H1 (cell line): Measurements from ENCODE around the gene MFGE8. TPM values are rescaled to one million over a fixed set of nuclear protein-coding genes. Genes with fewer than 3 reads are reported as not detected.

Experiments used
- CTCF ChIA-PET: fragments of 300-600 bp; sonication (Branson Sonifier 250); formaldehyde crosslinking; loops from one replicate; lab custom pipeline; 2021; ENCODE audit not compliant: partially characterized antibody; lab: Charles Lee
- POLR2A ChIA-PET: fragments of 300-600 bp; sonication (Branson Sonifier 250); formaldehyde crosslinking; loops from one replicate; lab custom pipeline; 2021; ENCODE audit warnings: inconsistent platforms; ENCODE audit not compliant: partially characterized antibody; lab: Charles Lee
- DNase-seq, 2 experiments: peaks; one replicate each; pipeline versions ENCODE4 v3.0.0 to v3.0.0-alpha.2; 2010 to 2022; ENCODE audit warnings: low spot score in 2 of 2, low read depth in 1 of 2, mixed read lengths in 1 of 2
- FAIRE-seq: peaks from 2 replicates; lab custom pipeline; 2011; peaks lifted over from hg19 to GRCh38; lab: Jason Lieb, UNC
- H2AFZ ChIP-seq: 2 replicates; pipeline ENCODE4 v1.8.1; 2012; ENCODE audit warnings: low read length, inconsistent platforms
- H2AK5ac ChIP-seq: 2 replicates; pipeline ENCODE4 v1.6.1; 2013; ENCODE audit warnings: low read depth, low read length
- H2BK120ac ChIP-seq: replicated peaks from 2 replicates; pipeline ENCODE3; 2013; ENCODE audit warnings: low read depth, low read length, inconsistent platforms
- H2BK12ac ChIP-seq: 2 replicates; pipeline ENCODE4 v1.6.1; 2013; ENCODE audit warnings: low read depth, low read length
- H2BK15ac ChIP-seq: 2 replicates; pipeline ENCODE4 v1.6.1; 2013; ENCODE audit warnings: low read length
- H2BK20ac ChIP-seq: 2 replicates; pipeline ENCODE4 v1.6.1; 2013; ENCODE audit warnings: low read length
- H2BK5ac ChIP-seq: 2 replicates; pipeline ENCODE4 v1.6.1; 2013; ENCODE audit warnings: low read depth, low read length
- H3K14ac ChIP-seq: 2 replicates; pipeline ENCODE4 v1.6.1; 2013; ENCODE audit warnings: inconsistent platforms; ENCODE audit not compliant: insufficient read length
- H3K18ac ChIP-seq: 2 replicates; pipeline ENCODE4 v1.6.1; 2013; ENCODE audit warnings: low read length; ENCODE audit errors: extremely low read depth
- H3K23ac ChIP-seq: 2 replicates; pipeline ENCODE4 v1.6.1; 2013; ENCODE audit warnings: inconsistent platforms; ENCODE audit not compliant: insufficient read length
- H3K23me2 ChIP-seq: 2 replicates; pipeline ENCODE4 v1.6.1; 2013; ENCODE audit warnings: low read depth, low read length
- H3K27ac ChIP-seq: 2 replicates; pipeline ENCODE4 v1.6.1; 2011; ENCODE audit warnings: low read depth, low read length, inconsistent platforms
- H3K27me3 ChIP-seq, 4 experiments: replicated peaks in 1 of 4; 1 replicate in 1 of 4; 2 replicates in 3 of 4; pipeline versions ENCODE4 v1.6.1 to v1.8.1; 2011 to 2013; ENCODE audit warnings: low read length in 3 of 4, mild to moderate bottlenecking in 3 of 4, inconsistent platforms in 2 of 4, mixed read lengths in 2 of 4, moderate library complexity in 1 of 4; ENCODE audit not compliant: control insufficient read depth in 3 of 4, insufficient read depth in 3 of 4; ENCODE audit errors: extremely low read depth in 1 of 4
- H3K36me3 ChIP-seq, 4 experiments: 2 replicates each; pipeline versions ENCODE4 v1.6.1 to v1.8.1; 2011 to 2013; ENCODE audit warnings: mild to moderate bottlenecking in 4 of 4, low read length in 3 of 4, moderate library complexity in 2 of 4, control low read depth in 1 of 4, inconsistent platforms in 1 of 4; ENCODE audit not compliant: insufficient read depth in 4 of 4, control insufficient read depth in 2 of 4
- H3K4ac ChIP-seq: replicated peaks from 2 replicates; pipeline ENCODE3; 2013; ENCODE audit warnings: low read length, low read depth, mixed read lengths, inconsistent platforms; ENCODE audit not compliant: insufficient read length
- H3K4me1 ChIP-seq, 4 experiments: replicated peaks in 1 of 4; 1 replicate in 1 of 4; 2 replicates in 3 of 4; pipeline versions ENCODE4 v1.6.1 to v1.8.1; 2011 to 2013; ENCODE audit warnings: low read length in 3 of 4, inconsistent platforms in 2 of 4, mixed read lengths in 1 of 4; ENCODE audit not compliant: insufficient read depth in 4 of 4, control insufficient read depth in 3 of 4
- H3K4me2 ChIP-seq, 2 experiments: 2 replicates each; pipeline versions ENCODE4 v1.6.1 to v1.8.1; 2011 to 2013; ENCODE audit warnings: low read depth in 2 of 2, low read length in 2 of 2, control low read depth in 1 of 2, inconsistent platforms in 1 of 2, mild to moderate bottlenecking in 1 of 2; ENCODE audit not compliant: insufficient read depth in 1 of 2
- H3K4me3 ChIP-seq, 4 experiments: fragments of 200-600, 300-600 bp in 1 of 4; sonication (generic), shearing (Covaris generic), sonication (Bioruptor Twin) in 1 of 4; 2 replicates each; pipeline versions ENCODE4 v1.5.1 to v1.8.1; 2011 to 2016; ENCODE audit warnings: low read length in 4 of 4, low read depth in 3 of 4, control low read depth in 2 of 4, inconsistent platforms in 2 of 4, mild to moderate bottlenecking in 2 of 4, mixed read lengths in 1 of 4, moderate library complexity in 1 of 4; ENCODE audit not compliant: insufficient read depth in 2 of 4; ENCODE audit errors: extremely low read depth in 1 of 4
- H3K56ac ChIP-seq: replicated peaks from 2 replicates; pipeline ENCODE3; 2013; ENCODE audit warnings: low read depth, mild to moderate bottlenecking, mixed read lengths, low read length, inconsistent platforms; ENCODE audit not compliant: insufficient read length
- H3K79me1 ChIP-seq: 2 replicates; pipeline ENCODE4 v1.6.1; 2013; ENCODE audit warnings: low read depth, low read length, control low read depth
- H3K79me2 ChIP-seq, 2 experiments: 2 replicates each; pipeline versions ENCODE4 v1.6.1 to v1.8.1; 2012 to 2013; ENCODE audit warnings: low read length in 2 of 2, mild to moderate bottlenecking in 2 of 2, inconsistent platforms in 1 of 2; ENCODE audit not compliant: insufficient read depth in 2 of 2, control insufficient read depth in 1 of 2
- H3K9ac ChIP-seq, 4 experiments: replicated peaks in 1 of 4; 1 replicate in 1 of 4; 2 replicates in 3 of 4; pipeline versions ENCODE4 v1.6.1 to v1.8.1; 2011 to 2013; ENCODE audit warnings: low read depth in 3 of 4, low read length in 3 of 4, control low read depth in 2 of 4, mild to moderate bottlenecking in 2 of 4, moderate library complexity in 2 of 4, inconsistent platforms in 1 of 4; ENCODE audit errors: extremely low read depth in 1 of 4
- H3K9me3 ChIP-seq, 2 experiments: 2 replicates each; pipeline versions ENCODE4 v1.6.1 to v1.8.1; 2012 to 2013; ENCODE audit warnings: mild to moderate bottlenecking in 2 of 2, moderate library complexity in 2 of 2, control low read depth in 1 of 2, inconsistent platforms in 1 of 2, low read depth in 1 of 2, low read length in 1 of 2, mixed read lengths in 1 of 2; ENCODE audit not compliant: insufficient read depth in 2 of 2
- H4K20me1 ChIP-seq, 2 experiments: replicated peaks in 1 of 2; 2 replicates each; pipeline versions ENCODE3 to v1.8.1; 2011 to 2013; ENCODE audit warnings: inconsistent platforms in 2 of 2, low read length in 2 of 2, mild to moderate bottlenecking in 1 of 2; ENCODE audit not compliant: insufficient read depth in 2 of 2, control insufficient read depth in 1 of 2
- H4K5ac ChIP-seq: 2 replicates; pipeline ENCODE4 v1.6.1; 2013; ENCODE audit warnings: low read length, low read depth, mixed read lengths, inconsistent platforms; ENCODE audit not compliant: insufficient read length
- H4K8ac ChIP-seq: 2 replicates; pipeline ENCODE4 v1.8.0; 2013; ENCODE audit warnings: mild to moderate bottlenecking, moderate library complexity, low read length, inconsistent platforms; ENCODE audit not compliant: insufficient read depth; ENCODE audit errors: extremely low read depth
- H4K91ac ChIP-seq: replicated peaks from 2 replicates; pipeline ENCODE3; 2013; ENCODE audit warnings: low read length, mixed read lengths, inconsistent platforms; ENCODE audit not compliant: insufficient read length
- KDM4A ChIP-seq: IDR thresholded peaks from one replicate; pipeline ENCODE4 v1.7.1; 2012; ENCODE audit warnings: low read depth, mild to moderate bottlenecking, moderate library complexity, low read length, inconsistent platforms; ENCODE audit not compliant: severe bottlenecking
- POLR2AphosphoS5 ChIP-seq: IDR thresholded peaks from 2 replicates; pipeline ENCODE4 v1.6.1; 2011; ENCODE audit warnings: low read depth, low read length
- WGBS, 2 experiments: shearing (Covaris generic) in 1 of 2; methylation state at CpG; one replicate each; pipeline versions ENCODE4 v1.1.6 to v1.1.7; 2013 to 2015; ENCODE audit warnings: low lambda C conversion rate in 2 of 2, mixed read lengths in 2 of 2, inconsistent platforms in 1 of 2, low coverage in 1 of 2, missing lambda C conversion rate in 1 of 2; ENCODE audit not compliant: insufficient replicate concordance in 2 of 2, insufficient coverage in 1 of 2, insufficient read length in 1 of 2; ENCODE audit errors: extremely low coverage in 1 of 2, missing lambda C conversion rate in 1 of 2; 5-methylcytosine and 5-hydroxymethylcytosine counted together
- polyA plus RNA-seq, 7 experiments: library from polyadenylated mRNA; depleted of rRNA in 3 of 7; stranded (reverse) in 5 of 7; unstranded in 2 of 7; fragments of >200 nt in 5 of 7; fragments of 200-250 nt in 2 of 7; gene quantifications; 1 replicate in 5 of 7; 2 replicates in 1 of 7; 4 replicates in 1 of 7; pipeline versions ENCODE4 v1.2.1 to v1.2.3, GENCODE V29; 2011 to 2013; ENCODE audit warnings: missing spikeins in 2 of 7, mixed read lengths in 2 of 7
- total RNA-seq: library from RNA; stranded (reverse); fragmentation: NEBNext Ultra II Directional; extraction: Animal tissue kit (Norgen Biotek cat#: 25700); gene quantifications from 2 replicates; pipeline ENCODE4 v1.2.1, GENCODE V29; 2021
- TF ChIP-seq, protein P1 (sequence below): IDR thresholded peaks from 2 replicates; pipeline ENCODE4 v1.6.1; 2012; ENCODE audit warnings: inconsistent platforms

MFGE8 gene
- total and polyA plus RNA-seq, 2 of the 8 experiments (the other 6 are each of a cell fraction or from before 2014, with no cell fraction given): 1,237 to 2,117 TPM

- FAIRE-seq: no peak
- Histone ChIP-seq H3K27me3 (no peaks in the 10 kb centered on the region), H4K20me1 (peaks cover 0 to 2% of the 10 kb centered on the region in 2 experiments), H3K18ac (no peak overlapping the region), H3K9ac (no peak overlapping the region), H3K36me3 (peaks cover 4 to 24% (median 22%) of the 10 kb centered on the region in 4 experiments; a peak in 7 of 8 replicates), H2BK5ac (no peak overlapping the region), H4K91ac (no peak overlapping the region), H2AFZ (no peak overlapping the region), H3K27ac (no peak overlapping the region), H2BK15ac (no peak overlapping the region), H3K79me1 (no peaks in the 10 kb centered on the region), H3K23ac (no peak overlapping the region), H2BK12ac (no peak overlapping the region), H3K23me2 (no peaks in the 10 kb centered on the region), H2BK120ac (no peak overlapping the region), H3K9me3 (no peaks in the 10 kb centered on the region), H3K4me3 (no peak overlapping the region), H4K5ac (no peak overlapping the region), H3K56ac (no peak overlapping the region), H3K4me2 (no peak overlapping the region), H3K4ac (no peak overlapping the region), H3K79me2 (peaks cover 0 to 5% of the 10 kb centered on the region in 2 experiments; a peak in 1 of 4 replicates), H3K4me1 (peaks cover 0 to 6% (median under 1%) of the 10 kb centered on the region in 4 experiments; a peak in 4 of 7 replicates), H2AK5ac (no peak overlapping the region), H4K8ac (no peak overlapping the region), H2BK20ac (no peak overlapping the region)
- no peak for DNase-seq
- ChIA-PET POLR2A (interaction anchor here (1.0 to 13.9 kb wide), 4 partner anchors 9 to 28 kb away, joined by 3 to 167 read pairs (median 4); partner anchors contain the start of gene HAPLN3), CTCF (interaction anchor here (0.6 to 6.8 kb wide), 31 partner anchors 8 to 574 kb away, joined by 3 to 95 read pairs (median 4); partner anchors contain the start of genes HAPLN3 and ISG20)
- 95% methylated on average over 22 of the region's 22 CpGs; no CpG with 5 or more reads in 1 of the 2 experiments for WGBS, 2 experiments
- TF ChIP-seq KDM4A (no peak), POLR2AphosphoS5 (0 out of 2 replicates have a peak, but pooled peaks have one; percentile 26)
- TF ChIP-seq, protein P1, sequence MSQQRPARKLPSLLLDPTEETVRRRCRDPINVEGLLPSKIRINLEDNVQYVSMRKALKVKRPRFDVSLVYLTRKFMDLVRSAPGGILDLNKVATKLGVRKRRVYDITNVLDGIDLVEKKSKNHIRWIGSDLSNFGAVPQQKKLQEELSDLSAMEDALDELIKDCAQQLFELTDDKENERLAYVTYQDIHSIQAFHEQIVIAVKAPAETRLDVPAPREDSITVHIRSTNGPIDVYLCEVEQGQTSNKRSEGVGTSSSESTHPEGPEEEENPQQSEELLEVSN: no peak
- TF ChIP-seq, all 59 proteins: peak for 1
- no peak overlapping the region for H3K14ac ChIP-seq
These were observed 35.3 kb downstream of the MFGE8 start for GRCh38 chr15:88877906-88878305.
